HG03342 (cell line): ENCODE results near the gene C3.
"Not testable (repeated sequence)": the region's sequence is repeated elsewhere in the genome, so short reads cannot be mapped to it uniquely, and the experiment has no call there.

Experiments
- ATAC-seq: cut with Tn5 transposase; IDR thresholded peaks from one replicate; pipeline ENCODE4 v1.9.1; 2021; ENCODE audit warnings: mild to moderate bottlenecking, moderate library complexity; ENCODE audit not compliant: unreplicated experiment

Gene C3

DNA sequence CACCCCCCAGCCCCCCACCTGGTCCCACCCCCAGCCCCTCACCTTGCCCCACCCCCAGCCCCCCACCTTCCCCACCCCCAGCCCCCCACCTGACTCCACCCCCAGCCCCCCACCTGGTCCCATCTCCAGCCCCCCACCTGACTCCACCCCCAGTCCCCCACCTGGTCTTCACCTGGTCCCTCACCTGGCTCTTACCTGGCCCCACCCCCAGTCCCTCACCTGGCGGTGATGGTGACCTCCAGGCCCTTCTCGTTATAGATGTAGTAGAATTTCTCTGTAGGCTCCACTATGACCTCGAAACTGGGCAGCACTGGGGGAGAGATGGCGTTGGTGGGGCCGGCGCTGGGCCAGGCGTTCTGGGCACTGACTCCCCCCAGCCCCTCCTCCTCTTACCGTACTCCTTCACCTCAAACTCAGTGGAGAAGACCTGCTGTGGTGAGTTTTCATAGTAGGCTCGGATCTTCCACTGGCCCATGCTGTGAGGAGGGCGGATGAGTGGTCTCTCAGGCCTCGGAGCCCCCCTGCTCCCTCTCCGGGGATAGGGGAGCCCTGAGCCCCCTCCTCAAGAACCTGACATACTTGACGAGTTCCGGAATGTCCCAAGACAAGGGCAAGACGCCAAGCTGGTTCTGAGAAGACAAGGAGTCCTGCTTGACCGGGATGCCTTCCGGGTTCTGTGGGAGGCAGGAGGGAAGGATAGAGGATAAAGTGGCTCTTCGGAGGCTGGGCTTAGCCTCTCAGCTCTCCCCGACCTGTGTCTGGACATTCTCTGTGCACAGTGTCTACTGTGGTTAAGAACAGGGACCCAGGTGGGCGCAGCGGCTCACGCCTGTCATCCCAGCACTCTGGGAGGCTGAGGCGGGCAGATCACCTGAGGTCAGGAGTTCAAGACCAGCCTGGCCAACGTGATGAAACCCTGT, 6.4 kb downstream of the C3 start:
- ATAC-seq, result no peak

DNA sequence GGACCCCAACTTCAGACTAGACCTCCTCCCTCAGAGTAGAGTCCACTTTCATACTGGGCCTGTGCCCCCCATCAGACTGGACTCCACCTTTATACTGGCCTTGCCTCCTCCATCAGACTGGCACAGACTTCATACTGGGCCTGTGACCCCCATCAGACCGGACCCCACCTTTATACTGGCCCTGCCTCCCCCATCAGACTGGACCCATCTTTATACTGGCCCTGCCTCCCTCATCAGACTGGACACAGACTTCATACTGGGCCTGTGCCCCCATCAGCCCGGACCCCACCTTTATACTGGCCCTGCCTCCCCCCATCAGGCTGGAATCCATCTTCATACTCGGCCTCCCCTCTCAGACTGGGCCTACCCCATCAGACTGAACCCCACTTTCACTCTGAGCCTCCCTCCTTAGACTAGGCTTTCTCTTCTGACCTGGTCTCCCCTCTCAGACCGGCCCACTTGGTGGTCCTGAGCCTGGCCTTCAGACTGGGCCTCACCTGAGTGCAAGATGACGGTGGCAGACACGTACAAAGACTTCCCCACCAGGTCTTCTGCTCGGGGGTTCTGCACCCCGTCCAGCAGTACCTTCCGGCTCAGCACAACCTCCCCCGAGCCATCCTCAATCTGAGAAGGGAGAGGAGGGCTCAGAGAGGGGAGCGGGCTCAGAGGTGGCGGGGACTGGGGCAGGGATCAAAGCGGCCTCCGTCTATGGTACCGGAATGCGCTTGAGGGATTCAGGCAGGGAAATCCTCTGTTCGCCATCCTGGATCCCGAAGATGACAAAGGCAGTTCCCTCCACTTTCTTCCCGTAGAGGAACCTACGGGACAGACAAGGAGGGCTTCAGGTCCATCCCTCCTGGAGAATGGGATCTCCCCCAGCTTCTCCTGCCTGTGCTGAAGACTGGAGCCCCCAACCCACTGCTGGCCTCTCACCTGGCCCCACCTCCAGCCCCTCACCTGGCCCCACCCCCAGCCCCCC, 7.5 kb downstream of the C3 start:
- ATAC-seq, result no peak

- ATAC-seq, result no peak
These were observed 8.2 kb downstream of the C3 start for GRCh38 chr19:6712231-6712630.

DNA sequence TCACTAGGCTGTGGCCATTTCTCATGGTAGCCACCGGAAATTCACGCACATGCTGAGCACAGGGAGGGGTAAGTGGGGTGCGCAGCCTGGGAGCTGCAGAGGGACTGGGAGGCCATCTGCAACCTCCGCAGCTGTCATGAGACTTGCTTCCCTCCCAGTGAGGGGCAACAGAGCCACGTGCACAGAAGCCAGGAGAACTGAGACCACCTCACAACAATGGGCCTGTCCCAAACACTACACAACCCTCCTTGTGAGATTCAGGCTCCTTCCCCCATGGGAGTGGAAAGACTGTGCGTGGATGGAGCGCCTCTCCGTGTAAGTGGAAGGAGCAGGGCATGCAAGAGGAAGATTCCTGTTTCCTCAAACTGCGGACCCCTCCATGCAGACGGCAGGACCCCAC, 8.8 kb downstream of the C3 start:
- ATAC-seq, result no peak

GRCh38 chr19:6711078-6711361, 9.4 kb downstream of the C3 start:
- ATAC-seq, result no peak

DNA sequence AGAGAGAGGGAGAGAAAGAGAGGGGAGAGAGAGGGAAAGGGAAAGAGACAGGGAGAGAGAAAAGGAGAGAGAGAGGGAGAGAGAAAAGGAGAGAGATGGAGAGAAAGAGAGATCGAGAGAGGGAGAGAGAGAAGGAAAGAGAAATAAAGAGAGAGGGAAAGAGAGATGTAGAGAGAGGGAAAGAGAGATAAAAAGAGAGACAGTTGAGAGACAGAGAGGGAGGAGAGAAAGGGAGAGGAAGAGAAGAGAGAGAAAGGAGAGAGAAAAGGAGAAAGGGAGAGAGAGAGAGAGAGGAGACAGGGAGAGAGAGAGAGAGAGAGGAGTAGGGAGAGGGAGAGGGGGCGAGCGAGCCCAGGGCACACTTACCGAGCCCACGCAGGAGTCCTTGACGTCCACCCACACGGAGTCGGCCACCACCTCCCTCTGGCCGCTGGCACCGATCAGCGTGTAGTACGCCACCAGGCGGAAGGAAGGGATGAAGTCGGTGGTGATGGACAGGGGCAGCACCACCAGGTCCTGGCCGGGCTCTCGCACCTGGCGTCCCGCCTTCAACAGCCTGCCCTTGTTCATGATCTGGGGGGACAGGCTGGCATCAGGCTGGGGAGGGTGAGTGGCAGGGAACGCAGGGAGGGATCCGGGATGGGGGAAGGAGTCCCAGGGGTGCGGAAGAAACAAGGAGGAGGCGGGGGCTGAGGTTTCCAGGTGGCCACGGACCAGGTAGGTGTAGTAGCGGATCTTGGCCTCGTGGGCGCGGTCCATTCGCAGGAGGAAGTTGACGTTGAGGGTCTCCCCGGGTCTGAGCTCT, 10.0 kb downstream of the C3 start:
- ATAC-seq, result no peak

DNA sequence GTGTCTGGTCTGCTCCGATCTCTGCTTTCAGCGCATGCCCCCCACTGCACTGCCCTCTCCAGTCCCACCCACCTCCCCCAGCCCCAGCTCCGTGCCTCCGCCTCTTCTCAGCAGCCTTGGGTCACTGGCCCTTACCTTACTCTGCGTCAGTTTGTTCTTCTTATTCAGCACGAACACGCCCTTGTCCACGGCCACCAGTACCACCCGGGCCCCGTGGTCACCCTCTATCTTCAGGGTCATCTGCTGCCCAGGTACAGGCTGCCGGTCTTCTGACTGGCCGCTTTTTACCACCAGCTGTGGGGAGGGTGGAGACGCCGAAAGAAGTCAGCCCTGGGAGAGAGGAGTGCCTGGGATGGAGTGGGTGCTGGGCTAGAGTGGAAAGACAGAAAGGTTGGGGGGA, 10.9 kb downstream of the C3 start:
- no peak for ATAC-seq

GRCh38 chr19:6708913-6709312, 11.5 kb downstream of the C3 start:
- ATAC-seq, result not testable (repeated sequence)

DNA sequence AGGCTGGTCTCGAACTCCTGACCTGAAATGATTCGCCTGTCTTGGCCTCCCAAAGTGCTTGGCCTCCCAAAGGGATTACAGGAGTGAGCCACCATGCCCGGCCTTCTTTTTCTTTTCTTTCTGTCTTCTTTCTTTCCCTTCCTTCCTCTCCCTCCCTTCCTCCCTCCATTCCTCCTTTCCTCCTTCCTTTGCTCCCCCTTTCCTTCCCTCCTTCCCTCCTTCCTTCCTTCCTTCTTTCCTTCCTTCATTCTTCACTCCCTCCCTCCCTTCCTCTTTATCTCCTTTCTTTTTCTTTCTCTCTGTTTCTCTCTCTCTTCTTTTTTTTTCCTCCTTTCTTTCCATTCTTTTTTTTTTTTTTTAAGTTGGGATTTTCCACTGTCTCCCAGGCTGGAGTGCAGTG, 12.1 kb downstream of the C3 start:
- no peak for ATAC-seq

DNA sequence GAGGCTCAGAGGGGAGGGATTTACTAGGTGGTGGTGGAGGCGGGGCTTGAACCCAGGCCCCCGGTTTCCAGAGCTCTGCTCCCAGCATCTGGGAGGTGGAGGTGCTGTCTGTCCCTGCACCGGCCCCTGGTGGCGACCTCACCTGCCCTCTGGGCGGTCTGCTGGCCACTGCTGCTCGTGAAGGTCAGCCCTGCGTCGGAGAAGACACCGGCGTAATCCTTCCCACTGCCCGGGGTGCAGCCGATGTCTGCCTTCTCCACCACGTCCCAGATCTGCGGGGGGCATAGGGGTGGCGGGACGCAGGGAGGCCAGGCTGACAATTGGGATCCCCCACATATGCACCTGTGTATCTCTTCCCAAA, 12.8 kb downstream of the C3 start:
- no peak for ATAC-seq

DNA sequence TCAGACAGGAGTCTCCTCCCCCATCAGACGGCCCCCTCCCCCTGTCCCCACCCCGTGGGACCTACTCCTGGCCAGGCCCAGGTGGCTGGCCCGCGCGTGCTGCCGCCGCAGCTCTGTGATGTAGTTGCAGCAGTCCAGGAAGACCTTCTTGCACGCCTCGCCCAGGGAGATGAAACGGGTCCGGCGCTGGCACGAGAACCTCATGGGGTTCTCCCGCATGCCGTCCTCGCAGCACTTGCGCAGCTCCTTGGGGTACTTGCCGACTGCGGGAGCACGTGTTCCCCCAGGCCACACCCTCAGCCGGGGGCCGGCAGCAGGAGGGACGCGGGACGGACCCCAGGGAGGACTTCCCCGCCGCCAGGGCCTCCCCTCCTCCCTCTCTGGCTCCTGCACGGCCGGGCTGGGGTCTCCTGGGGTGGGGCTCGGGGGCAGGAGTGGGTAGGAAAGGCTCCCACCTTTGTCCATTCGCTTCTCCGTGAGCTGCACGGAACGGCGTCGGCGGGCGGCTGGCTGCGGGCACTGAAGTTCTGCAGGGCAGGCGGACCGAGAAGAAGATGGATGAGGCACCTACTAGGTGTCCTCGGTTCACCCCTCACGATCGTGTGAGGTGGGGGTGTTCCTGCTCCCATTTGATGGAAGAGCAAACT, 13.3 kb downstream of the C3 start:
- ATAC-seq, result no peak

DNA sequence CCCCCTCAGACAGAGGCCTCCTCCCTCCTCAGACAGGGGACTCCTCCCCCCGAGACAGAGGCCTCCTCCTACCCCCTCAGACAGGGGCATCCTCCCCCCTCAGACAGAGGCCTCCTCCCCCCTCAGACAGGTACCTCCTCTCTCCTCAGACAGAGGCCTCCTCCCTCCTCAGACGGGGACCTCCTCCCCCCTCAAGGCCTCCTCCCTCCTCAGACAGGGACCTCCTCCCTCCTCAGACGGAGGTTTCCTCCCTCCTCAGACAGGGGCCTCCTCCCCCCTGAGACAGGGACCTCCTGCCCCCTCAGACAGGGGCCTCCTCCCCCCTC, 13.9 kb downstream of the C3 start:
- no peak for ATAC-seq

DNA sequence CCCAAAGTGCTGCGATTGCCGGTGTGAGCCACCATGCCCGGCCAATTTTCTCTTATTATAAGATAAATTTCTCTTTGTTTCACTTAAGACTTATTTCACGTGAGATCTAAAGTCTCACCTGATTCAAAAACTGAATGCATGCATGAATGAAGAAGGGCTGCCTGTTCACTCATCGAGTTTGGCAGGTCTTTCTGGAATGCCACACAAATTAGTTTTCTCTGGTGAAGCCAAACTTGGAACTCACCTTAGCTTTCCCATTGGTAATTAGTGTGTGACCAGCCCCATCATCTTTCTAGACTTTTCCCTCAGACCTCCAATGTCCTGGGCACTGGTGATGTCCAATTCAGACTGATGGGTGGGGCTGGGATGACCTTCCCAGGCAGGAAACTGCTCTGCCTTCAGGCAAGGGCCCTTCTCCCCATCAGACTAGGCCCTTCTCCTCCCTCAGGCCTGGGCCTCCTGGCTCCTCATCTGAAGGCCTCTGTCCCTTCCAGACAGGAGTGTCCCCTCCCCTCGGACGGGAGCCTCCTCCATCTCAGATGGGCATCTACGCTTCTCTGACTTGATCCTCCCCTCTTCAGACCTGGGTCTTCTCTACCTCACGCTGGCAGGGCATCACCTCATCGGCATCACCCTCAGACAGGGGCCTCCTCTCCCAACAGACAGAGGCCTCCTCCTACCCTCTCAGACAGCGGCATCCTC, 14.4 kb downstream of the C3 start:
- ATAC-seq, result no peak

GRCh38 chr19:6700586-6701316, 19.7 kb downstream of the C3 start:
- ATAC-seq, result no peak

DNA sequence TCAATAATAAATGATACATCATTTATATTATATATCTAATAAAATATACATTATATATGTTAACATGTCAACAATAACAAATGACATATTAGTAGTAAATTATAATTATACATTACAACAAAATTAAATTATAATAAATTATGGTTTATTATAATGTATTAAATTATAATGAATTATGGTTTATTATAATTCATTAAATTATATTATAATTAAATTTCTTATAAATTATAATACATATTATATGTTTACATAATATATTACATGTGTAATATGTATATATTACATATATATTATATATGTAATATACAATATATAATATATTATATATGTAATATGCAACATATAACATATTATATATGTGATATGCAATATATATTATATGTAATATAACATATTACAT, 20.5 kb downstream of the C3 start:
- ATAC-seq, result no peak

DNA sequence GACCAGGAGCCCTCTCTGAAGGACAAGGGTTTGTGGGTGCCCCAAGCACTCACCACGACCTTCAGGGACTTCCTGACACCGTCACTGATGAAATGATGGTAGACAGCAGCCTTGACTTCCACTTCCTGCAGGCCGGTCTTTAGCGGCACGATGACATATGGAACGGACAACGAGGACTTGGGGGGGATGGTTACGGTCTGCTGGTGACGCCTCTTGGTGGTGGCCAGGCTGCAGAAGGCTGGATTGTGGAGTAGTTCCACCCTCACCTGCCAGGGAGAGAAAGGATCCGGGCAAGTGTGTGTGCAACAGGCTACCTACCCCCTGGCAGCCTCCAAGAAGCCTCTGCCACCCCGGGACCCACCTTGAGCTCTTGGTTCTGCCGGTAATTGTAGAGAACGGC, 23.2 kb downstream of the C3 start:
- no peak for ATAC-seq

- ATAC-seq, result no peak
These were observed 24.1 kb downstream of the C3 start for GRCh38 chr19:6696239-6696820.

DNA sequence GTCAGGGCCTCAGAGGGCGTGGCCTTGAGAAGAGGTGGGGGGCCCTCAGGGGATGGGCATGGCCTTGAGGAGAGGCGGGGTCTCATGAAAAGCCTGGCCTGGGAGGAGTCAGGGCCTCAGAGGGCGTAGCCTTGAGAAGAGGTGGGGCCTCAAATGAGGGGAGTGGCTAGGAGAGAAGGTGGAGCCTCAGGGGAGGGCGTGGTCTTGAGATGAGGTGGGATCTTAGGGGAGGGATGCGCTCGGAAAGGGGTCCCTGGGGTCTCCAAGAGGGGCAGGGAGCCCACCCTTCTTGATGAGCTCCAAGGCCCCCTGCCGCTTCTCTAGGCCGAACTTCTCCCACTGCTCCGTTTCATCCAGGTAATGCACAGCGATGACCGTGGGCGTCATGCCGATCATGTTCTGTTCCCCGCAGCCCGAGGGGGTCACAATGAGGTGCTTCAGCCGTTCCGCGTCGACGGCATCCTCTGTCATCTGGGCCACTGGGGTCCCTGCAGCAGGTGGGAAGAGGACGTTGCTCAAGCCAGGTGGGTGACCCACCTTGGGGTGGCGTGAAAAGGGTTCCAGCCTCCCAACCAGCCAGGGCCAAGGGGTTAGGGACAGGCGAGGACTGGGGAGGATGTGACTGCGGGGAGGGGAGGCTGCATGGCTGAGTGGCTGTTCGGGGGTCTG, 26.2 kb downstream of the C3 start:
- no peak for ATAC-seq

GRCh38 chr19:6693681-6694080, 26.8 kb downstream of the C3 start:
- ATAC-seq, result no peak
